NB4 (cell line): ENCODE results near the gene PIEZO2.

ENCODE experiments used
- DNase-seq: peaks from one replicate; pipeline ENCODE4 v3.0.0; 2010; ENCODE audit warnings: low read depth
- H3K4me3 ChIP-seq: one replicate; pipeline ENCODE4 v1.5.1; 2011; ENCODE audit warnings: mild to moderate bottlenecking, low read depth, low read length, moderate library complexity
- MYC ChIP-seq: IDR thresholded peaks from 2 replicates; pipeline ENCODE4 v1.6.1; 2011; ENCODE audit warnings: low read depth, low read length
- POLR2A ChIP-seq: IDR thresholded peaks from 2 replicates; pipeline ENCODE4 v1.6.1; 2011; ENCODE audit warnings: mild to moderate bottlenecking; ENCODE audit not compliant: insufficient read length; ENCODE audit errors: extremely low read depth
- TF ChIP-seq, protein P1 (sequence below): IDR thresholded peaks from 2 replicates; pipeline ENCODE4 v1.6.1; 2011; ENCODE audit warnings: low read depth, low read length
- TF ChIP-seq, protein P2 (sequence below): IDR thresholded peaks from one replicate; pipeline ENCODE4 v1.5.1; 2012; ENCODE audit warnings: low read depth, low read length

The PIEZO2 gene

DNA sequence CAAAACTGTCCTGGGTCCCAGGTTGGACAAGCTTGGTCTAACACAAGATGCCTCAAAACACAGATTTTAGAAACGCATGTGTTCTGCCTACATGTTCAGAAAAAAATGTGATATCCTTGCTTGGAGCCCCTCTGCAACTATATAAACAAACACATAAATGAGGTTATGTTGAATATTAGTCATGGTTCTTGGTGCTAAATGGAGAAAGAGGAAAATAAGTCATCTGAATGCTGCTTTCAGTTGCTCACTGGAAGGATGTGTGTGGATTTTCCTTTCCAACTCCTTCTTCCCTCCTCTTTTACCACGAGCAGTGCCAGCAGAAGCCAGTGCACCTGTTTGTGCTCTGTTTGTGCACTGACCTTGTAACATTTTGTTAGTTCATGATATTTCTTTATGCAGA lies 85.3 kb downstream of the PIEZO2 start:
- no peak overlapping the region for H3K4me3 ChIP-seq
- DNase-seq, result no peak
- TF ChIP-seq, protein P1, sequence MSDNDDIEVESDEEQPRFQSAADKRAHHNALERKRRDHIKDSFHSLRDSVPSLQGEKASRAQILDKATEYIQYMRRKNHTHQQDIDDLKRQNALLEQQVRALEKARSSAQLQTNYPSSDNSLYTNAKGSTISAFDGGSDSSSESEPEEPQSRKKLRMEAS, result no peak
- no peak for TF ChIP-seq POLR2A
- TF ChIP-seq, protein P2, sequence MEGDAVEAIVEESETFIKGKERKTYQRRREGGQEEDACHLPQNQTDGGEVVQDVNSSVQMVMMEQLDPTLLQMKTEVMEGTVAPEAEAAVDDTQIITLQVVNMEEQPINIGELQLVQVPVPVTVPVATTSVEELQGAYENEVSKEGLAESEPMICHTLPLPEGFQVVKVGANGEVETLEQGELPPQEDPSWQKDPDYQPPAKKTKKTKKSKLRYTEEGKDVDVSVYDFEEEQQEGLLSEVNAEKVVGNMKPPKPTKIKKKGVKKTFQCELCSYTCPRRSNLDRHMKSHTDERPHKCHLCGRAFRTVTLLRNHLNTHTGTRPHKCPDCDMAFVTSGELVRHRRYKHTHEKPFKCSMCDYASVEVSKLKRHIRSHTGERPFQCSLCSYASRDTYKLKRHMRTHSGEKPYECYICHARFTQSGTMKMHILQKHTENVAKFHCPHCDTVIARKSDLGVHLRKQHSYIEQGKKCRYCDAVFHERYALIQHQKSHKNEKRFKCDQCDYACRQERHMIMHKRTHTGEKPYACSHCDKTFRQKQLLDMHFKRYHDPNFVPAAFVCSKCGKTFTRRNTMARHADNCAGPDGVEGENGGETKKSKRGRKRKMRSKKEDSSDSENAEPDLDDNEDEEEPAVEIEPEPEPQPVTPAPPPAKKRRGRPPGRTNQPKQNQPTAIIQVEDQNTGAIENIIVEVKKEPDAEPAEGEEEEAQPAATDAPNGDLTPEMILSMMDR, result no peak
- no peak for TF ChIP-seq MYC

DNA sequence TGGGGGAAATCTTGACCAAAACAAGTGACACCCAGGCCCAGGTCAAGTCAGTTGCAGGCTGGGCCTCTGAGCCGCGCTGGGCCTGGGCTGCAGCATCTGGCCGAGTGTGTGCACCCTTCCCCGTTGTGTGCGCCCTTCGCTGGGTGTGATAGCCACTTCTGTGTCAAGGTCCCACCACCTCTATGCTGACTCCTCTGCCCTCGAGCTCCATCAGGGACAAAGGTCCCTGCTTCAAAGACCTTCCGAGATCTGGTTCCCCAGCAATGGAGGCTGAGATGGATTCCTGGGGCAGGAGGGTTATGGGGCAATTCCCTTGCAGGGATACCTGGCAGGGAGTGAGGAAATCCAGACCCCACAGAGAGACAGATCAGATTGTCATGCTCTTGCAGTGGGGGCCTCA lies 93.6 kb downstream of the PIEZO2 start:
- TF ChIP-seq, protein P2, result no peak
- no peak for TF ChIP-seq POLR2A
- TF ChIP-seq MYC, result no peak
- TF ChIP-seq, protein P1, result no peak
- DNase-seq, result no peak
- no peak overlapping the region for H3K4me3 ChIP-seq

DNA sequence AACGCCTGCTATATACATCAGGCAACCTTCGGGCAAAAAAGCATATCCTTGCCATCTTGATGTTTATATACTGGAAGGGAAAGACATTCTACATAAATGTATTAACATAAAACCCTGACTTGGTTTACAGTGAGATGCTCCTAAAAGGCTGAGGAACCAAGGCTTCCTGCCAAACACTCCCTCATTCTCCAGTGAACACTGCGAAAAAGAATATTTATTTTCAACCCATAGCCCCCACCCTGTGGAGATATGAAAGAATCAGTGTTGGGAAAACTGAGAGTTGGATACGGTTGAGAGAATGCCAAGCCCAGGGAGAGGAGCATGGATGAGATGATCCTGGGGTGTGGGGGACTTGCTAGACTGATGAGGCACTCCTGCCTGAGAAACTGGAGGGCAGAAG lies 94.9 kb downstream of the PIEZO2 start:
- no peak for TF ChIP-seq POLR2A
- H3K4me3 ChIP-seq, result no peak overlapping the region
- no peak for DNase-seq

DNA sequence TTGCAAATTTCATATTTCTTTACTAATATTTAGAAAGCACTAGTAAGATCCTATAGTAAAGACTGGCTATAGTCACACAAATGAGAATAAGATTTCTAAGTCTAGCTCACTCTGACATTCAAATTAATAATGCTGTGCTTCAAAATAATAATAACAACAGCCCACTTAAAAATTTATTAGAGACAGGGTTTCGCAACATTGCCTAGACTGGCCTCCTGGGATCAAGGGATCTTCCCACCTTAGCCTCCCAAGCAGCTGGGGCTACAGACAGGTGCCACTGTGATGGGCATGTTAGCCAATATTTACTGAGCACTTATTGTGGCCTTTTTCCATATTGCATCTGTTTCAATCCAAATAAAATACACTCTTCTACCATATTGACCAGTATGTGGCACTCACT lies 96.1 kb downstream of the PIEZO2 start:
- no peak overlapping the region for H3K4me3 ChIP-seq
- DNase-seq, result no peak
- TF ChIP-seq, protein P2, result no peak
- TF ChIP-seq, protein P1, result no peak
- no peak for TF ChIP-seq MYC
- TF ChIP-seq POLR2A, result no peak

DNA sequence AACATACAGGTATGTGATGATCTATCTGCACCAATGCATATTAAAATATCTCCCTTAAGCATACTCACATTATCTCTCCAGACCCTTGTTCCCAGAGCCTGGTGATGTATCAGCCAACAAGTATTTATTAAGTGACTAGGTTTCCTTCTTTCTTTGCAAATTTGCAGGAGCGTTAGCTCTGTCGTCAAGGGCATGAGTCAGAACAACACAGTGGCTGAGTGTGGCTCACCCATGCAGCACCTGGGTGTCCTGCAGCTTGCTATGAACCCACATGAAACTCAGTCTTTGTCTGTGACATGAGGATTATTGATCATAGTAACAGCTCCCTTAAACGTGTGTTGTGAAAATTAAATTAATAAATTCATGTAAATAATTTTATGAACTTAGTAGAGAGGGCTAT lies 96.6 kb downstream of the PIEZO2 start:
- no peak for TF ChIP-seq MYC
- no peak for TF ChIP-seq POLR2A
- TF ChIP-seq, protein P2, result no peak
- TF ChIP-seq, protein P1, result no peak
- H3K4me3 ChIP-seq, result no peak overlapping the region
- no peak for DNase-seq

DNA sequence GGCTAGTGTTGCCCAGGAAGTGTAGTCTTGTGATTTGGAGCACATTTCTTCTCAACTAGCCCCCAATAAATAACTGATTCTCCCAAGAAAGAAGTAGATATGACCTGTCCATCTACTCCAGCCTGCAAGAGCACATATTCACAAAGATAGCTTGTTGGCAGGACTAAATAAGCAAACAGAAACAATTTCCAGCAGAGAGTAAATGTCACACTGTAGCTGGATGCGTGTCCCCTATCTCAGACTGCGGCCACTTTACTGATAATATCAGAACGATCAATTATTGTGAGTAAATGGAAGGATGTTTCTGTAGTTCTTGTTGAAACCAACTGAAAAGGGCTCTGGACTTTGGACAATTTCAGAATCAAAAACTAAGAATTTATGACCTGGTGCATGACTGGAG lies 97.9 kb downstream of the PIEZO2 start:
- no peak overlapping the region for H3K4me3 ChIP-seq
- DNase-seq, result no peak
- TF ChIP-seq POLR2A (no peak), MYC (no peak)
- TF ChIP-seq, protein P2, result no peak
- TF ChIP-seq, protein P1, result no peak
